DOHH2 (cell line): ENCODE measurements around the gene SLC1A3.

Experiments
- H3F3A ChIP-seq: fragments of 200-600 bp; sonication (generic), shearing (Covaris generic); 2 replicates; pipeline ENCODE4 v1.6.0; 2016; ENCODE audit warnings: antibody characterized with exemption, mild to moderate bottlenecking; ENCODE audit not compliant: control insufficient read depth, insufficient read depth
- H3K27ac ChIP-seq: fragments of 200-600 bp; sonication (generic); 2 replicates; pipeline ENCODE4 v1.5.1; 2014; ENCODE audit warnings: low read depth, mild to moderate bottlenecking, low read length, moderate library complexity
- H3K27me3 ChIP-seq: fragments of 200-600 bp; sonication (generic); 2 replicates; pipeline ENCODE4 v1.6.1; 2014; ENCODE audit warnings: mild to moderate bottlenecking, low read length, mixed read lengths; ENCODE audit not compliant: control insufficient read depth
- H3K36me3 ChIP-seq: fragments of 200-600 bp; sonication (generic); 2 replicates; pipeline ENCODE4 v1.6.1; 2014; ENCODE audit warnings: mild to moderate bottlenecking, low read length, moderate library complexity, mixed read lengths; ENCODE audit not compliant: control insufficient read depth
- H3K4me1 ChIP-seq: fragments of 200-600 bp; sonication (generic); 2 replicates; pipeline ENCODE4 v1.6.1; 2014; ENCODE audit warnings: mild to moderate bottlenecking, low read length, mixed read lengths; ENCODE audit not compliant: control insufficient read depth
- H3K4me2 ChIP-seq: fragments of 200-600 bp; sonication (generic); 2 replicates; pipeline ENCODE4 v1.6.0; 2014; ENCODE audit warnings: mild to moderate bottlenecking, low read length, moderate library complexity
- H3K4me3 ChIP-seq: fragments of 200-600 bp; sonication (generic); 2 replicates; pipeline ENCODE4 v1.5.1; 2014; ENCODE audit warnings: mild to moderate bottlenecking, low read length, mixed read lengths
- H3K79me2 ChIP-seq: fragments of 200-600 bp; sonication (generic); 2 replicates; pipeline ENCODE4 v1.6.1; 2014; ENCODE audit warnings: mild to moderate bottlenecking, low read length, mixed read lengths; ENCODE audit not compliant: control insufficient read depth
- H3K9me2 ChIP-seq: fragments of 200-600 bp; sonication (generic); replicated peaks from 2 replicates; pipeline ENCODE4 v1.6.1; 2014; ENCODE audit warnings: mild to moderate bottlenecking, low read length, mixed read lengths; ENCODE audit not compliant: control insufficient read depth
- H3K9me3 ChIP-seq: fragments of 200-600 bp; sonication (generic); 2 replicates; pipeline ENCODE4 v1.6.1; 2014; ENCODE audit warnings: antibody characterized with exemption, low read length, mixed read lengths; ENCODE audit not compliant: control insufficient read depth, insufficient read depth
- H4K20me1 ChIP-seq: fragments of 200-600 bp; sonication (generic); 2 replicates; pipeline ENCODE4 v1.6.0; 2014; ENCODE audit warnings: low read depth, mild to moderate bottlenecking, antibody characterized with exemption, low read length, moderate library complexity; ENCODE audit not compliant: control insufficient read depth, insufficient read depth
- EZH2phosphoT487 ChIP-seq: fragments of 200-600 bp; sonication (generic); IDR thresholded peaks from 2 replicates; pipeline ENCODE4 v1.6.1; 2017; ENCODE audit warnings: borderline replicate concordance, mild to moderate bottlenecking, antibody characterized with exemption, low read length, moderate library complexity, mixed read lengths
- TF ChIP-seq, protein P1 (sequence below): fragments of 200-600 bp; sonication (generic); IDR thresholded peaks from one replicate; pipeline ENCODE4 v1.5.1; 2014; ENCODE audit warnings: antibody characterized with exemption, mild to moderate bottlenecking, low read depth, low read length; ENCODE audit not compliant: poor library complexity, severe bottlenecking

The SLC1A3 gene

GRCh38 chr5:36644727-36645126 lies 38.3 kb downstream of the SLC1A3 start:
- Histone ChIP-seq H3K4me1 (no peaks in the 10 kb centered on the region), H3K9me3 (no peaks in the 10 kb centered on the region)
- TF ChIP-seq, protein P1, sequence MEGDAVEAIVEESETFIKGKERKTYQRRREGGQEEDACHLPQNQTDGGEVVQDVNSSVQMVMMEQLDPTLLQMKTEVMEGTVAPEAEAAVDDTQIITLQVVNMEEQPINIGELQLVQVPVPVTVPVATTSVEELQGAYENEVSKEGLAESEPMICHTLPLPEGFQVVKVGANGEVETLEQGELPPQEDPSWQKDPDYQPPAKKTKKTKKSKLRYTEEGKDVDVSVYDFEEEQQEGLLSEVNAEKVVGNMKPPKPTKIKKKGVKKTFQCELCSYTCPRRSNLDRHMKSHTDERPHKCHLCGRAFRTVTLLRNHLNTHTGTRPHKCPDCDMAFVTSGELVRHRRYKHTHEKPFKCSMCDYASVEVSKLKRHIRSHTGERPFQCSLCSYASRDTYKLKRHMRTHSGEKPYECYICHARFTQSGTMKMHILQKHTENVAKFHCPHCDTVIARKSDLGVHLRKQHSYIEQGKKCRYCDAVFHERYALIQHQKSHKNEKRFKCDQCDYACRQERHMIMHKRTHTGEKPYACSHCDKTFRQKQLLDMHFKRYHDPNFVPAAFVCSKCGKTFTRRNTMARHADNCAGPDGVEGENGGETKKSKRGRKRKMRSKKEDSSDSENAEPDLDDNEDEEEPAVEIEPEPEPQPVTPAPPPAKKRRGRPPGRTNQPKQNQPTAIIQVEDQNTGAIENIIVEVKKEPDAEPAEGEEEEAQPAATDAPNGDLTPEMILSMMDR = no peak
- no peak for TF ChIP-seq EZH2phosphoT487

GRCh38 chr5:36646100-36646499 lies 39.7 kb downstream of the SLC1A3 start:
- Histone ChIP-seq H4K20me1 (no peaks in the 10 kb centered on the region), H3K27me3 (no peaks in the 10 kb centered on the region), H3K4me3 (no peak overlapping the region), H3K79me2 (no peaks in the 10 kb centered on the region), H3K36me3 (no peaks in the 10 kb centered on the region), H3K9me3 (no peaks in the 10 kb centered on the region), H3K4me1 (no peaks in the 10 kb centered on the region), H3F3A (no peaks in the 10 kb centered on the region), H3K27ac (no peak overlapping the region), H3K4me2 (no peak overlapping the region), H3K9me2 (no peaks in the 10 kb centered on the region; the same call in 1 of the 2 replicates)
- TF ChIP-seq EZH2phosphoT487 = no peak
- TF ChIP-seq, protein P1 = no peak

More at GRCh38 chr5:36644727-36645126, 38.3 kb downstream of the SLC1A3 start:
- no peaks in the 10 kb centered on the region for H3K36me3 ChIP-seq
- H4K20me1 ChIP-seq = no peaks in the 10 kb centered on the region
- no peaks in the 10 kb centered on the region for H3K79me2 ChIP-seq
- no peaks in the 10 kb centered on the region; the same call in 1 of the 2 replicates for H3K9me2 ChIP-seq
- no peak overlapping the region for H3K27ac ChIP-seq
- H3K4me2 ChIP-seq = no peak overlapping the region
- no peaks in the 10 kb centered on the region for H3K27me3 ChIP-seq
- no peaks in the 10 kb centered on the region for H3F3A ChIP-seq
- no peak overlapping the region for H3K4me3 ChIP-seq

GRCh38 chr5:36646507-36647023 lies 40.2 kb downstream of the SLC1A3 start:
- H3K4me3 ChIP-seq = no peak overlapping the region
- no peak overlapping the region for H3K27ac ChIP-seq
- H3K9me2 ChIP-seq = no peaks in the 10 kb centered on the region; the same call in 1 of the 2 replicates
- H3K36me3 ChIP-seq = no peaks in the 10 kb centered on the region
- no peaks in the 10 kb centered on the region for H3K9me3 ChIP-seq
- H3K4me1 ChIP-seq = no peaks in the 10 kb centered on the region
- no peaks in the 10 kb centered on the region for H3K79me2 ChIP-seq
- H3F3A ChIP-seq = no peaks in the 10 kb centered on the region
- H3K27me3 ChIP-seq = no peaks in the 10 kb centered on the region
- H4K20me1 ChIP-seq = no peaks in the 10 kb centered on the region
- TF ChIP-seq, protein P1 = no peak
- TF ChIP-seq EZH2phosphoT487 = no peak
- H3K4me2 ChIP-seq = no peak overlapping the region
